Uterus (tissue), 4 donors: ENCODE results near the gene GOLIM4. TPM values are rescaled to one million over a fixed set of nuclear protein-coding genes. Genes with fewer than 3 reads are reported as not detected.

Experiments used
- DNase-seq, 2 donors: peaks; one replicate each; pipeline ENCODE4 v3.0.0-alpha.2; 2019 to 2020
- H3K27ac ChIP-seq, 2 donors: fragments of 200-600 bp; sonication (generic); 1 replicate in 1 of 2; 2 replicates in 1 of 2; pipeline ENCODE4 v1.5.1; 2016 to 2018
- H3K27me3 ChIP-seq, 2 donors: fragments of 200-600 bp; sonication (generic); one replicate each; pipeline ENCODE4 v1.5.1; 2018 to 2019; ENCODE audit warnings: control low read depth in 1 of 2
- H3K36me3 ChIP-seq, 2 donors: fragments of 200-600 bp; sonication (generic); one replicate each; pipeline ENCODE4 v1.5.1; 2019; ENCODE audit warnings: control low read depth in 1 of 2
- H3K4me1 ChIP-seq, 2 donors: fragments of 200-600 bp; sonication (generic); one replicate each; pipeline ENCODE4 v1.5.1; 2018 to 2019; ENCODE audit warnings: control low read depth in 1 of 2
- H3K4me3 ChIP-seq, 2 donors: fragments of 200-600 bp; sonication (generic); 1 replicate in 1 of 2; 2 replicates in 1 of 2; pipeline ENCODE4 v1.5.1; 2018 to 2019; ENCODE audit warnings: mild to moderate bottlenecking in 1 of 2
- H3K9me3 ChIP-seq, 2 donors: fragments of 200-600 bp; sonication (generic); one replicate each; pipeline ENCODE4 v1.5.1; 2019; ENCODE audit warnings: control low read depth in 1 of 2
- POLR2A ChIP-seq, 2 donors: fragments of 450-650 bp; IDR thresholded peaks; one replicate each; pipeline ENCODE4 v1.6.1; 2016; ENCODE audit warnings: antibody characterized with exemption in 2 of 2, mild to moderate bottlenecking in 1 of 2, moderate library complexity in 1 of 2
- intact Hi-C: fragments of 100-400 bp; cut with DNase I; formaldehyde crosslinking; loops from one replicate; pipeline ENCODE4 v1.15.1; 2023; ENCODE audit warnings: low total_unique reads
- total RNA-seq, 4 donors: library from RNA; depleted of rRNA in 3 of 4; stranded (reverse); fragments of >200 nt in 3 of 4; gene quantifications; one replicate each; pipeline versions ENCODE4 v1.1.0 to v1.2.4, GENCODE V29; 2014 to 2023
- TF ChIP-seq, protein P1 (sequence below), 4 experiments: fragments of 200-600 bp in 2 of 4; fragments of 450-650 bp in 2 of 4; sonication (generic) in 2 of 4; IDR thresholded peaks; one replicate each; pipeline ENCODE4 v1.5.1; 2016 to 2019; ENCODE audit warnings: antibody characterized with exemption in 4 of 4, mild to moderate bottlenecking in 2 of 4, moderate library complexity in 1 of 4
- donor health status: DM: yes; HTN: yes; CAD: no.

The GOLIM4 gene
- total RNA-seq, 4 donors from 2014 or later, result 21.0 to 85.1 (median 29.7) TPM

DNA sequence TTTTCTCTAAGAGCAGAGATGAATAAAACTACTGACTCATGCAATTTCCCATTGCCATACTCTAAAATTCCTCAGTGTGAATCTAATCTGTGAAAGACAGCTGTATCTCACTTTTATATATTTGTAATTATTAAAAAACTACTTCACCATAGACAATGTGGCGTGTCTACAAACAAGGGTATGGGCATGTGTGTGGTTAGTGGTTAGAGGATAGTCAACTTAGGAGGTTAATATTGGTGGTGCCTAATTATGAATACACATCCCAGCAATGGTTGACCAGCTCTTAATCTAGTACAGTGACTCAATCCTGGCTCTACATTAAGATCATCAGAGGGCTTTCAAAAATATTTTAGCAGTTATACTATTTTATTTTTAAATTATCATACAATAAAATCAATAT lies 94.5 kb downstream of the GOLIM4 start:
- DNase-seq, result no peak
- intact Hi-C loops, result no loop called here
- Histone ChIP-seq H3K27me3 (no peaks in the 10 kb centered on the region), H3K9me3 (no peaks in the 10 kb centered on the region), H3K4me3 (no peak overlapping the region), H3K4me1 (no peaks in the 10 kb centered on the region), H3K36me3 (no peaks in the 10 kb centered on the region), H3K27ac (no peak overlapping the region)
- no peak for TF ChIP-seq POLR2A (IDR thresholded peaks at IDR 0.05)
- TF ChIP-seq, protein P1, sequence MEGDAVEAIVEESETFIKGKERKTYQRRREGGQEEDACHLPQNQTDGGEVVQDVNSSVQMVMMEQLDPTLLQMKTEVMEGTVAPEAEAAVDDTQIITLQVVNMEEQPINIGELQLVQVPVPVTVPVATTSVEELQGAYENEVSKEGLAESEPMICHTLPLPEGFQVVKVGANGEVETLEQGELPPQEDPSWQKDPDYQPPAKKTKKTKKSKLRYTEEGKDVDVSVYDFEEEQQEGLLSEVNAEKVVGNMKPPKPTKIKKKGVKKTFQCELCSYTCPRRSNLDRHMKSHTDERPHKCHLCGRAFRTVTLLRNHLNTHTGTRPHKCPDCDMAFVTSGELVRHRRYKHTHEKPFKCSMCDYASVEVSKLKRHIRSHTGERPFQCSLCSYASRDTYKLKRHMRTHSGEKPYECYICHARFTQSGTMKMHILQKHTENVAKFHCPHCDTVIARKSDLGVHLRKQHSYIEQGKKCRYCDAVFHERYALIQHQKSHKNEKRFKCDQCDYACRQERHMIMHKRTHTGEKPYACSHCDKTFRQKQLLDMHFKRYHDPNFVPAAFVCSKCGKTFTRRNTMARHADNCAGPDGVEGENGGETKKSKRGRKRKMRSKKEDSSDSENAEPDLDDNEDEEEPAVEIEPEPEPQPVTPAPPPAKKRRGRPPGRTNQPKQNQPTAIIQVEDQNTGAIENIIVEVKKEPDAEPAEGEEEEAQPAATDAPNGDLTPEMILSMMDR (IDR thresholded peaks at IDR 0.05), result no peak

DNA sequence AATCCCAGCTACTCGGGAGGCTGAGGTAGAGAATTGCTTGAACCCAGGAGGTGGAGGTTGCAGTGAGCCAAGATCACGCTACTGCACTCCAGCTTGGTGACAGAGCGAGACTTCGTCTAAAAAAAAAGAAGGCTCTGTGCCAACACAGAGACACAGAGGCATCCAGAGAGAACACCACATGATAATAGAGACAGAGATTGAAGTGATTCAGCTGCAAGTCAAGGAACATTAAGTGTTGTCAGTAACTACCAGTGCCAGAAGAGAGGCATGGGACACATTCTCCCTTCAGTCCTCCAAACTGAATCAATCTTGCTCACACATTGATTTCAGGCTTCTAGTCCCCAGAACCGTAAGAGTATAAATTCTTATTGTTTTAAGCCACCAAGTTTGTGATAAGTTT lies 97.5 kb downstream of the GOLIM4 start:
- H3K27ac ChIP-seq, result no peak overlapping the region
- intact Hi-C loops, result no loop called here
- no peak for TF ChIP-seq POLR2A (IDR thresholded peaks at IDR 0.05)
- TF ChIP-seq, protein P1 (IDR thresholded peaks at IDR 0.05), result no peak
- no peaks in the 10 kb centered on the region for H3K9me3 ChIP-seq
- H3K4me1 ChIP-seq, result no peaks in the 10 kb centered on the region
- DNase-seq, result no peak
- no peaks in the 10 kb centered on the region for H3K36me3 ChIP-seq
- no peak overlapping the region for H3K4me3 ChIP-seq
- no peaks in the 10 kb centered on the region for H3K27me3 ChIP-seq

DNA sequence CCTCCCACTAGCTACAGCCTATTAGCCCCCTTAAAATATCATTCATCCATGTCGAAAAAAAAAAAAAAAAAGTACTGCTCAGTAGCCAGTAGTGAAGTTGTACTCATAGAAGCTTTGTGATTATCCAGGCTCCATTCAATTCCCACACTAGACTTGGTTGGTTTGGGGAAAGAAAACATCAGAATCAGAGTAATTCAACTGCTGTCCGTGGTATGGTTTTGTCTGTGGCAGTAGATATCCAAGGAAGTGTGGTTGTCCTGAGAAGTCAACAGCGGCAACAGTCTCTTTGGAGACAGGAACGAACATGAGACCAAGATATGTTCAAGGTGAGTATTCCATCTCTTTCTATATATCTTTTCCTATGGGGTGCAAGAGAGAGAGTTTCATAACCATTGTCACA lies 99.2 kb downstream of the GOLIM4 start:
- no peaks in the 10 kb centered on the region for H3K9me3 ChIP-seq
- H3K4me3 ChIP-seq, result no peak overlapping the region
- no peak overlapping the region for H3K27ac ChIP-seq
- intact Hi-C loops, result no loop called here
- H3K36me3 ChIP-seq, result no peaks in the 10 kb centered on the region
- H3K4me1 ChIP-seq, result no peaks in the 10 kb centered on the region
- no peaks in the 10 kb centered on the region for H3K27me3 ChIP-seq
- DNase-seq, result no peak
- TF ChIP-seq, protein P1 (IDR thresholded peaks at IDR 0.05), result no peak
- no peak for TF ChIP-seq POLR2A (IDR thresholded peaks at IDR 0.05)

DNA sequence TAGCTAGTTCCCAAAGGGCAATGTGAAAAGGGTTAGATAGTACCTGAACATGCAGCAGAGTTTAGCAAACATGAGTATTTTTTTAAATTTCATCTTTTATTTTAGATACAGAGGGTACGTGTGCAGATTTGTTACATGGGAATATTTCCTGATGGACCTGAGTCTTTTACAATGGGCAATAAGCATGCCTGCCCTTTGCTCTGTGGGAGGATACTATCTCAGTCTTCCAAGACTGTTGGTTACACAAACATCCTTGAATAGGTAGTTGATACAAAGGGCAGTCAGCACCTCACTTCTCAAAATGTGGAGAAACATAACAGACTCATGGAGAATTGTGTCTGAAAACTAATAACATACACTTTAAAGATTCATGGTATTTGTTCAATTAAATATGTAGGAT lies 103.3 kb downstream of the GOLIM4 start:
- DNase-seq, result no peak
- intact Hi-C loops, result no loop called here
- Histone ChIP-seq H3K9me3 (no peaks in the 10 kb centered on the region), H3K4me3 (no peak overlapping the region), H3K4me1 (no peaks in the 10 kb centered on the region), H3K27me3 (no peaks in the 10 kb centered on the region), H3K27ac (no peak overlapping the region), H3K36me3 (no peaks in the 10 kb centered on the region)
- TF ChIP-seq, protein P1 (IDR thresholded peaks at IDR 0.05), result no peak
- TF ChIP-seq POLR2A (IDR thresholded peaks at IDR 0.05), result no peak

DNA sequence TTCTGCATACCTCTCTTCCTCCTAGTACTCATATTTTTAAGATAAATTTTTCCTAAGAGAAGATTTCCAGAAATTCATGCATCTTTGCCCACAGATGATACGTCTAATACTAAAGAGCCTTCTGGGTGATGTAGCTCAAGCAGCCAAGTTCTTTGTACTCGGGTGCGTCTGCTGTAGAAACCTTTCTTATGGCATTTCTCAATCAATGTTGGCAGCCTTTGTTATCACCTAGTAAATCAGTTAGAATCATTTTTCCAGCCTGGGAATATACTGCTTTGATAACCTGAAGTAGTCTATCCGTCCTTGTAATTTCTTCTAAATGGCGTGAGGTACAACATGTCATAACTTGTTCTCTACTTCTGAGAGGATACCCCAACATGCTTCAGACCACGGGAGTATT lies 104.5 kb downstream of the GOLIM4 start:
- no peaks in the 10 kb centered on the region for H3K9me3 ChIP-seq
- no peaks in the 10 kb centered on the region for H3K27me3 ChIP-seq
- intact Hi-C loops, result no loop called here
- H3K27ac ChIP-seq, result no peak overlapping the region
- TF ChIP-seq, protein P1 (IDR thresholded peaks at IDR 0.05), result no peak
- TF ChIP-seq POLR2A (IDR thresholded peaks at IDR 0.05), result no peak
- no peak overlapping the region for H3K4me3 ChIP-seq
- DNase-seq, result no peak
- H3K4me1 ChIP-seq, result no peaks in the 10 kb centered on the region
- H3K36me3 ChIP-seq, result no peaks in the 10 kb centered on the region
